Keratinocyte (primary cell): Measurements from ENCODE around the gene SCAPER. TPM values are rescaled to one million over a fixed set of nuclear protein-coding genes. Genes with fewer than 3 reads are reported as not detected.

Source experiments
- DNase-seq: peaks from one replicate; pipeline ENCODE4 v3.0.0-alpha.2; 2011; ENCODE audit warnings: low read depth, missing footprints, low spot score
- FAIRE-seq: peaks from 2 replicates; lab custom pipeline; 2011; peaks lifted over from hg19 to GRCh38; lab: Jason Lieb, UNC
- H2AFZ ChIP-seq: 2 replicates; pipeline ENCODE4 v1.6.0; 2012; ENCODE audit warnings: low read length, control low read depth, inconsistent platforms; ENCODE audit not compliant: control insufficient read depth
- H3K27ac ChIP-seq: 2 replicates; pipeline ENCODE4 v1.5.1; 2011; ENCODE audit warnings: low read length; ENCODE audit not compliant: control insufficient read depth, insufficient read depth
- H3K27me3 ChIP-seq: 3 replicates; pipeline ENCODE4 v1.6.0; 2011; ENCODE audit warnings: low read length; ENCODE audit not compliant: control insufficient read depth, insufficient read depth; ENCODE audit errors: extremely low read depth
- H3K36me3 ChIP-seq, 2 experiments: 2 replicates in 1 of 2; 3 replicates in 1 of 2; pipeline ENCODE4 v1.5.1; 2011; ENCODE audit warnings: low read length in 2 of 2, mild to moderate bottlenecking in 1 of 2; ENCODE audit not compliant: control insufficient read depth in 2 of 2, insufficient read depth in 2 of 2; ENCODE audit errors: extremely low read depth in 1 of 2
- H3K4me1 ChIP-seq: 3 replicates; pipeline ENCODE4 v1.5.1; 2011; ENCODE audit warnings: low read length; ENCODE audit not compliant: control insufficient read depth, insufficient read depth; ENCODE audit errors: extremely low read depth
- H3K4me2 ChIP-seq: 3 replicates; pipeline ENCODE4 v1.6.0; 2011; ENCODE audit warnings: low read depth, low read length; ENCODE audit not compliant: control insufficient read depth, insufficient read depth; ENCODE audit errors: extremely low read depth
- H3K4me3 ChIP-seq, 3 experiments: fragments of 200-600 bp in 1 of 3; sonication (generic) in 1 of 3; 2 replicates in 2 of 3; 3 replicates in 1 of 3; pipeline ENCODE4 v1.5.1; 2011 to 2016; ENCODE audit warnings: low read length in 3 of 3, mild to moderate bottlenecking in 3 of 3, control low read depth in 2 of 3, inconsistent platforms in 1 of 3, low read depth in 1 of 3, mixed read lengths in 1 of 3, mixed run types in 1 of 3, moderate library complexity in 1 of 3; ENCODE audit not compliant: control insufficient read depth in 2 of 3, insufficient read depth in 2 of 3; ENCODE audit errors: extremely low read depth in 1 of 3
- H3K79me2 ChIP-seq: 2 replicates; pipeline ENCODE4 v1.6.0; 2012; ENCODE audit warnings: low read length; ENCODE audit not compliant: control insufficient read depth, insufficient read depth
- H3K9ac ChIP-seq: 3 replicates; pipeline ENCODE4 v1.6.0; 2011; ENCODE audit warnings: low read length; ENCODE audit not compliant: control insufficient read depth, insufficient read depth; ENCODE audit errors: extremely low read depth
- H3K9me1 ChIP-seq: 3 replicates; pipeline ENCODE4 v1.6.0; 2011; ENCODE audit warnings: low read length; ENCODE audit not compliant: control insufficient read depth, insufficient read depth; ENCODE audit errors: extremely low read depth
- H3K9me3 ChIP-seq: 2 replicates; pipeline ENCODE4 v1.5.1; 2012; ENCODE audit warnings: low read depth, low read length; ENCODE audit not compliant: control insufficient read depth
- H4K20me1 ChIP-seq: 3 replicates; pipeline ENCODE4 v1.6.0; 2011; ENCODE audit warnings: low read length; ENCODE audit not compliant: control insufficient read depth, insufficient read depth; ENCODE audit errors: extremely low read depth
- CTCF ChIP-seq, 3 experiments: IDR thresholded peaks in 1 of 3; conservative IDR thresholded peaks in 1 of 3; optimal IDR thresholded peaks in 1 of 3; 2 replicates in 2 of 3; 3 replicates in 1 of 3; pipeline versions ENCODE3 to v1.5.1; 2011; ENCODE audit warnings: low read length in 3 of 3, mild to moderate bottlenecking in 3 of 3, moderate library complexity in 2 of 3, control low read depth in 1 of 3, inconsistent platforms in 1 of 3; ENCODE audit not compliant: insufficient read depth in 2 of 3; ENCODE audit errors: extremely low read depth in 1 of 3
- EZH2 ChIP-seq: IDR thresholded peaks from one replicate; pipeline ENCODE4 v1.6.1; 2012; ENCODE audit warnings: inconsistent platforms, mild to moderate bottlenecking, low read length, moderate library complexity
- dilution Hi-C: fragments of 300-500 bp; cut with MboI; formaldehyde crosslinking; loops from one replicate; pipeline ENCODE4 v1.7.0; 2020; ENCODE audit warnings: low sequenced_read_pairs; ENCODE audit not compliant: extremely low pct_ligation_motif_present
- polyA plus RNA-seq, 5 experiments: library from polyadenylated mRNA; depleted of rRNA in 3 of 5; stranded (reverse) in 3 of 5; stranded (forward) in 1 of 5; unstranded in 1 of 5; fragments of >200 nt; gene quantifications; 1 replicate in 1 of 5; 2 replicates in 3 of 5; 3 replicates in 1 of 5; pipeline versions ENCODE4 v1.2.1 to v1.2.3, GENCODE V29; 2011 to 2012; ENCODE audit warnings: missing spikeins in 2 of 5, low read depth in 1 of 5, low replicate concordance in 1 of 5

SCAPER gene
- polyA plus RNA-seq, 1 donor (not counting 4 experiments of a cell fraction or from before 2014, with no cell fraction given) = 5.2 TPM

DNA sequence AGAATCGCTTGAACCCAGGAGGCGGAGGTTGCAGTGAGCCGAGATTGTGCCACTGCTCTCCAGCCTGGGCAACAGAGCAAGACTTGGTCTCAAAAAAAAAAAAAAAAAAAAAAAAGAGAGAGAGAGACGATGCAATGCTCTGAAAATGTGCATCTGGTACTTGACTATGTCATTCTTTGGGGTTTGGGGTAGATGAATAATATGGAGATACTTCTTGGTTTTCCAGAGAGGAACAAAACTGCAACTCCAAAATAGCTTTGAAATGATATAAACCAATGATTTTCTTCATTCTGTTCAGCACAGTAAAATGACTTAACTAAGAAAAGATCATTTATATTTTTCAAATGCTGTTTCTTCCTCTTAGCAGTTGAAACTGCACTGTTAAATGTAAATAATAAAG lies 409.7 kb downstream of the SCAPER start:
- Histone ChIP-seq H3K4me2 (no peak overlapping the region), H3K27ac (no peak overlapping the region), H4K20me1 (no peaks in the 10 kb centered on the region), H3K4me1 (no peaks in the 10 kb centered on the region), H3K27me3 (no peaks in the 10 kb centered on the region), H3K4me3 (no peak overlapping the region), H3K9me3 (no peaks in the 10 kb centered on the region), H2AFZ (no peak overlapping the region), H3K36me3 (no peaks in the 10 kb centered on the region), H3K9ac (no peak overlapping the region), H3K79me2 (no peaks in the 10 kb centered on the region), H3K9me1 (no peaks in the 10 kb centered on the region)
- FAIRE-seq (no peak), DNase-seq (no peak)
- dilution Hi-C loops = no loop called here
- no peak for TF ChIP-seq EZH2
- no peak for TF ChIP-seq CTCF (optimal IDR thresholded peaks at IDR 0.05 in 1 of 3, IDR thresholded peaks at IDR 0.05 in 1 of 3, conservative IDR thresholded peaks at IDR 0.05 in 1 of 3; ENCODE audit: extremely low read depth in 1 of 3, insufficient read depth in 2 of 3, low read length in 3 of 3)

DNA sequence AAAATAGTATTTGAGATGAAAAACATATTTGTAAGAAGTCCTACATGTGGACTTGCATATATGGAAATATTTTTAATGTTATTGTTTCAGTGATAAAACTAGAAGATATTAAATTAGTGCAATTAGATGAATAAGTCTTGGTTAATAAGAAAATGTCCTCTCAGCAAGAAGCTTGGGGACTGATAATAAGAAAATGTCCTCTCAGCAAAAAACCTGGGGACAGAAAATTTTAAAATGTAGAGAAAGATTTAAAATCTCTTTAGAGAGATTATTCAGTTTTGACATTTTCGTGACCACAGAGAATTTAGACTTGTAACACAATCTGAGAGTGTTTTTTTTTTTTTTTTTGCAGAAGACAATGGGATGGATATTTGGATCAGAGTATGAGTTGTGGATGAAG lies 412.6 kb downstream of the SCAPER start:
- H3K4me2 ChIP-seq = no peak overlapping the region
- FAIRE-seq (no peak), DNase-seq (no peak)
- H3K27me3 ChIP-seq = no peaks in the 10 kb centered on the region
- no peak overlapping the region for H3K4me3 ChIP-seq
- no peaks in the 10 kb centered on the region for H3K9me1 ChIP-seq
- H3K79me2 ChIP-seq = no peaks in the 10 kb centered on the region
- no peak for TF ChIP-seq CTCF (optimal IDR thresholded peaks at IDR 0.05 in 1 of 3, IDR thresholded peaks at IDR 0.05 in 1 of 3, conservative IDR thresholded peaks at IDR 0.05 in 1 of 3; ENCODE audit: extremely low read depth in 1 of 3, insufficient read depth in 2 of 3, low read length in 3 of 3)
- TF ChIP-seq EZH2 = no peak
- H3K27ac ChIP-seq = no peak overlapping the region
- dilution Hi-C loops = no loop called here
- H3K9me3 ChIP-seq = no peaks in the 10 kb centered on the region
- H2AFZ ChIP-seq = no peak overlapping the region
- no peak overlapping the region for H3K9ac ChIP-seq
- H3K36me3 ChIP-seq = no peaks in the 10 kb centered on the region
- no peaks in the 10 kb centered on the region for H3K4me1 ChIP-seq
- no peaks in the 10 kb centered on the region for H4K20me1 ChIP-seq
